ENCODE measurements around the gene PRR16.
A peak's percentile ranks its signal among the peaks of the same experiment; 100 is the strongest.

The PRR16 gene

GRCh38 chr5:120599576-120599975 lies 135.5 kb downstream of the PRR16 start:
- DNase-seq = no peak

GRCh38 chr5:120600639-120601038 lies 136.5 kb downstream of the PRR16 start:
- DNase-seq = no peak

GRCh38 chr5:120602033-120602432 lies 137.9 kb downstream of the PRR16 start:
- no peak for DNase-seq

GRCh38 chr5:120604884-120605283 lies 140.8 kb downstream of the PRR16 start:
- DNase-seq = no peak

- DNase-seq = no peak
Measured at GRCh38 chr5:120605325-120606079, 141.4 kb downstream of the PRR16 start.

GRCh38 chr5:120609570-120609969 lies 145.5 kb downstream of the PRR16 start:
- DNase-seq = no peak

- no peak for DNase-seq
Measured at GRCh38 chr5:120610145-120610544, 146.0 kb downstream of the PRR16 start.

- no peak for DNase-seq
Measured at GRCh38 chr5:120613729-120614128, 149.6 kb downstream of the PRR16 start.

- no peak for DNase-seq
Measured at GRCh38 chr5:120614531-120615180, 150.6 kb downstream of the PRR16 start.

GRCh38 chr5:120615967-120616645 lies 152.0 kb downstream of the PRR16 start:
- DNase-seq = no peak

GRCh38 chr5:120621339-120621738 lies 157.2 kb downstream of the PRR16 start:
- no peak for DNase-seq

GRCh38 chr5:120624021-120624563 lies 160.0 kb downstream of the PRR16 start:
- DNase-seq = no peak

GRCh38 chr5:120628156-120628555 lies 164.1 kb downstream of the PRR16 start:
- no peak for DNase-seq

GRCh38 chr5:120630550-120630949 lies 166.4 kb downstream of the PRR16 start:
- no peak for DNase-seq

GRCh38 chr5:120631611-120632010 lies 167.5 kb downstream of the PRR16 start:
- DNase-seq = no peak

GRCh38 chr5:120632430-120632829 lies 168.3 kb downstream of the PRR16 start:
- DNase-seq = no peak

- no peak for DNase-seq
Measured at GRCh38 chr5:120638449-120638848, 174.3 kb downstream of the PRR16 start.

GRCh38 chr5:120640778-120641177 lies 176.7 kb downstream of the PRR16 start:
- no peak for DNase-seq

- no peak for DNase-seq
Measured at GRCh38 chr5:120644516-120644915, 180.4 kb downstream of the PRR16 start.

- DNase-seq = peak; percentile 3
Measured at GRCh38 chr5:120655828-120656435, 191.8 kb downstream of the PRR16 start.

GRCh38 chr5:120657104-120657503 lies 193.0 kb downstream of the PRR16 start:
- no peak for DNase-seq

GRCh38 chr5:120677481-120677880 lies 213.4 kb downstream of the PRR16 start:
- no peak for DNase-seq

GRCh38 chr5:120678279-120678678 lies 214.2 kb downstream of the PRR16 start:
- no peak for DNase-seq

All from NCI-H1694 treated with DMSO at 0.1 percent for 48 hours (cell line).